Endodermal cell (in vitro differentiated cells): Measurements from ENCODE around the gene GTPBP6. TPM values are rescaled to one million over a fixed set of nuclear protein-coding genes. Genes with fewer than 3 reads are reported as not detected.
A peak's percentile ranks its signal among the peaks of the same experiment; 100 is the strongest.
"Not testable (repeated sequence)": the region's sequence is repeated elsewhere in the genome, so short reads cannot be mapped to it uniquely, and the experiment has no call there.

Experiments
- DNase-seq: peaks from one replicate; pipeline ENCODE4 v3.0.0-alpha.2; 2017
- H3K27ac ChIP-seq: 2 replicates; pipeline ENCODE4 v1.5.1; 2013; ENCODE audit warnings: mild to moderate bottlenecking, low read depth, low read length, moderate library complexity
- H3K27me3 ChIP-seq: 2 replicates; pipeline ENCODE4 v1.6.1; 2013; ENCODE audit warnings: mild to moderate bottlenecking, low read length, moderate library complexity; ENCODE audit not compliant: insufficient read depth, control insufficient read depth, poor library complexity, severe bottlenecking
- H3K36me3 ChIP-seq: 2 replicates; pipeline ENCODE4 v1.7.0; 2013; ENCODE audit warnings: mild to moderate bottlenecking, low read length, moderate library complexity; ENCODE audit not compliant: control insufficient read depth, insufficient read depth
- H3K4me1 ChIP-seq: one replicate; pipeline ENCODE4 v1.7.0; 2013; ENCODE audit warnings: low read length; ENCODE audit not compliant: control insufficient read depth, insufficient read depth
- H3K4me3 ChIP-seq: 2 replicates; pipeline ENCODE4 v1.5.1; 2013; ENCODE audit warnings: mild to moderate bottlenecking, low read length, moderate library complexity
- H3K9ac ChIP-seq: 2 replicates; pipeline ENCODE4 v1.6.1; 2013; ENCODE audit warnings: mild to moderate bottlenecking, low read length, moderate library complexity; ENCODE audit not compliant: poor library complexity, severe bottlenecking; ENCODE audit errors: extremely low read depth
- H3K9me3 ChIP-seq: 2 replicates; pipeline ENCODE4 v1.6.1; 2013; ENCODE audit warnings: mild to moderate bottlenecking, low read length, moderate library complexity; ENCODE audit not compliant: control insufficient read depth
- H3K27ac Mint-ChIP-seq: 2 replicates; pipeline ENCODE4 v1.8.0; 2020; ENCODE audit warnings: mixed read lengths
- H3K27me3 Mint-ChIP-seq: 2 replicates; pipeline ENCODE4 v1.8.0; 2021; ENCODE audit warnings: mild to moderate bottlenecking, mixed read lengths; ENCODE audit not compliant: insufficient read depth
- H3K36me3 Mint-ChIP-seq: 2 replicates; pipeline ENCODE4 v1.8.0; 2020; ENCODE audit warnings: low read depth, mixed read lengths
- H3K4me1 Mint-ChIP-seq: 2 replicates; pipeline ENCODE4 v1.8.0; 2020; ENCODE audit warnings: mixed read lengths
- H3K4me3 Mint-ChIP-seq: 2 replicates; pipeline ENCODE4 v1.8.0; 2020; ENCODE audit warnings: mild to moderate bottlenecking, moderate library complexity, mixed read lengths
- H3K9me3 Mint-ChIP-seq: 2 replicates; pipeline ENCODE4 v1.8.0; 2020; ENCODE audit warnings: mild to moderate bottlenecking, mixed read lengths
- WGBS, 2 experiments: methylation state at CpG; one replicate each; pipeline versions ENCODE4 v1.1.5 to v1.1.7; 2013; ENCODE audit warnings: missing lambda C conversion rate in 2 of 2, mixed read lengths in 1 of 2; ENCODE audit not compliant: insufficient coverage in 1 of 2, insufficient read length in 1 of 2; 5-methylcytosine and 5-hydroxymethylcytosine counted together
- total RNA-seq, 2 donors: library from RNA; stranded (reverse); fragmentation: NEBNext Ultra II Directional in 1 of 2; extraction: Animal tissue kit (Norgen Biotek cat#: 25700) in 1 of 2; gene quantifications; 2 replicates in 1 of 2; 3 replicates in 1 of 2; pipeline ENCODE4 v1.2.1, GENCODE V29; 2021
- TF ChIP-seq, protein P1 (sequence below): fragments of 200-600 bp; sonication (generic); conservative IDR thresholded peaks from 2 replicates; pipeline ENCODE4 v1.5.0; 2021; ENCODE audit warnings: antibody characterized with exemption, mild to moderate bottlenecking

GTPBP6 gene
- total RNA-seq, 2 donors from 2014 or later: 58.8 to 61.0 TPM

DNA sequence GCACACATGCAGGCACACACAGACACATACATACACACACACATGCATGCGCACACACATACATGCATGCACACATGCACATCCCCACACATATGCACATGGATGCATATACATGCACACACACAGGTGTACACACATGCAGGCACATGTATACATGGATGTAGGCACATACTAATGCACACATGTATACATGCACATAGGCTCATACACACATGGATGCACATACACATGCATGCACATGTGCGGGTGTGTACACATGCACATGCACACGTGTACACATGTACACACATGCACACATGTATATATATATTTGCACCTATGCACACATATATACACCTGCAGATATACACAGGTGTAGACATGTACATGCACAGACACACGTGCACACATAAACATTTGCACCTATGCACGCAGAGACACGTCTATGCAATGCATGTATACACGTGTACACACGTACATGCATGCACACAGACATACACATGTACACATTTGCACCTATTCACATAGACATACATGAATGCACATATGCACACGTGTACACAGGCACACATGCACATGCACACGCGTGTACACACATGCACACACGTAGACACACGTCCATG, 33.4 kb downstream of the GTPBP6 start:
- Mint-ChIP-seq H3K36me3 (peaks cover 50% of the 10 kb centered on the region), H3K4me1 (peaks cover 2% of the 10 kb centered on the region)
- no peaks in the 10 kb centered on the region for H3K27me3 ChIP-seq

DNA sequence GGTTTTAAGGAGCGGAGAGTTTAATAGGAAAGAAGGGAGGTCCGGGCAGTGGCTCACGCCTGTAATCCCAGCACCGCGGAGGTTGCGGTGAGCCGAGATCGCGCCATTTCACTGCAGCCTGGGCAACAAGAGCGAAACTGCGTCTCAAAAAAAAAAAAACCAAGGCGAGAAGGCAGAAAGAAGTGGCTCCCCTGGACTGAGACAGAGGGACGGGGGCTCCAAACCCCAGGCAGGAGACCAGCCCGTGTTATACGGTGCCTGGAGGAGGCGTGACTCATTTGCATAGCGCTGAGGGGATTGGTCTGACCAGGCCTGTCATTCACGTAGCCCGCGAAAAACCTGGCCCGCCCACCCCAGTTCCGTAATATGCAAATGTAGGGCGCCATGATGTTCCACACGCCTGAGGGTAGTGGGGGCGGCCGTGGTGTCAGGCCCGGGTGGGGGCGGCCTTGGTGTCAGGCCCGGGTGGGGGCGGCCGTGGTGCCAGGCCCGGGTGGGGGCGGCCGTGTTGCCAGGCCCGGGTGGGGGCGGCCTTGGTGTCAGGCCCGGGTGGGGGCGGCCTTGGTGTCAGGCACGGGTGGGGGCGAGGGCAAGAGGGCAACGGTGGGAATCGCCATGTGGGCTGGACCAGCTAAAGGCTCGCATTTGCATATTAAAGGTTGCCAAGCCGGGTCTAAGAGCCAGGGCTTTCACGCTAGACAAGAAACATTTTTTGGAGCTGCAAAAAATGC, 35.3 kb downstream of the GTPBP6 start:
- peaks cover 40% of the 10 kb centered on the region for H3K36me3 Mint-ChIP-seq
- H3K27ac Mint-ChIP-seq: peak overlapping the region; percentile 98
- no peaks in the 10 kb centered on the region for H3K27me3 Mint-ChIP-seq
- peak overlapping the region; percentile 89 for H3K4me3 ChIP-seq
- H3K27ac ChIP-seq: peak overlapping the region; percentile 87
- TF ChIP-seq, protein P1, sequence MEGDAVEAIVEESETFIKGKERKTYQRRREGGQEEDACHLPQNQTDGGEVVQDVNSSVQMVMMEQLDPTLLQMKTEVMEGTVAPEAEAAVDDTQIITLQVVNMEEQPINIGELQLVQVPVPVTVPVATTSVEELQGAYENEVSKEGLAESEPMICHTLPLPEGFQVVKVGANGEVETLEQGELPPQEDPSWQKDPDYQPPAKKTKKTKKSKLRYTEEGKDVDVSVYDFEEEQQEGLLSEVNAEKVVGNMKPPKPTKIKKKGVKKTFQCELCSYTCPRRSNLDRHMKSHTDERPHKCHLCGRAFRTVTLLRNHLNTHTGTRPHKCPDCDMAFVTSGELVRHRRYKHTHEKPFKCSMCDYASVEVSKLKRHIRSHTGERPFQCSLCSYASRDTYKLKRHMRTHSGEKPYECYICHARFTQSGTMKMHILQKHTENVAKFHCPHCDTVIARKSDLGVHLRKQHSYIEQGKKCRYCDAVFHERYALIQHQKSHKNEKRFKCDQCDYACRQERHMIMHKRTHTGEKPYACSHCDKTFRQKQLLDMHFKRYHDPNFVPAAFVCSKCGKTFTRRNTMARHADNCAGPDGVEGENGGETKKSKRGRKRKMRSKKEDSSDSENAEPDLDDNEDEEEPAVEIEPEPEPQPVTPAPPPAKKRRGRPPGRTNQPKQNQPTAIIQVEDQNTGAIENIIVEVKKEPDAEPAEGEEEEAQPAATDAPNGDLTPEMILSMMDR: no peak
- 10 to 11% methylated on average over 7 to 44 of the region's 45 CpGs for WGBS, 2 experiments
- peak overlapping the region; percentile 81 for H3K4me3 Mint-ChIP-seq
- H3K9ac ChIP-seq: peak overlapping the region; percentile 57
- no peaks in the 10 kb centered on the region for H3K9me3 Mint-ChIP-seq
- H3K36me3 ChIP-seq: peaks cover 38% of the 10 kb centered on the region
- peaks cover 9% of the 10 kb centered on the region for H3K4me1 Mint-ChIP-seq
- no peaks in the 10 kb centered on the region for H3K27me3 ChIP-seq
- no peaks in the 10 kb centered on the region for H3K9me3 ChIP-seq
- H3K4me1 ChIP-seq: peaks cover 4% of the 10 kb centered on the region
- peak; percentile 98 for DNase-seq

More for the DNA sequence above, 33.4 kb downstream of the GTPBP6 start:
- Mint-ChIP-seq H3K4me3 (no peak overlapping the region), H3K9me3 (no peaks in the 10 kb centered on the region), H3K27ac (peak overlapping the region; percentile 35), H3K27me3 (no peaks in the 10 kb centered on the region)
- TF ChIP-seq, protein P1: no peak
- no peak overlapping the region for H3K27ac ChIP-seq
- no peak overlapping the region for H3K4me3 ChIP-seq
- no peaks in the 10 kb centered on the region for H3K9me3 ChIP-seq
- 91 to 98% methylated on average over 9 to 13 of the region's 13 CpGs for WGBS, 2 experiments
- H3K4me1 ChIP-seq: no peaks in the 10 kb centered on the region
- H3K9ac ChIP-seq: no peak overlapping the region
- H3K36me3 ChIP-seq: peaks cover 55% of the 10 kb centered on the region
- no peak for DNase-seq

DNA sequence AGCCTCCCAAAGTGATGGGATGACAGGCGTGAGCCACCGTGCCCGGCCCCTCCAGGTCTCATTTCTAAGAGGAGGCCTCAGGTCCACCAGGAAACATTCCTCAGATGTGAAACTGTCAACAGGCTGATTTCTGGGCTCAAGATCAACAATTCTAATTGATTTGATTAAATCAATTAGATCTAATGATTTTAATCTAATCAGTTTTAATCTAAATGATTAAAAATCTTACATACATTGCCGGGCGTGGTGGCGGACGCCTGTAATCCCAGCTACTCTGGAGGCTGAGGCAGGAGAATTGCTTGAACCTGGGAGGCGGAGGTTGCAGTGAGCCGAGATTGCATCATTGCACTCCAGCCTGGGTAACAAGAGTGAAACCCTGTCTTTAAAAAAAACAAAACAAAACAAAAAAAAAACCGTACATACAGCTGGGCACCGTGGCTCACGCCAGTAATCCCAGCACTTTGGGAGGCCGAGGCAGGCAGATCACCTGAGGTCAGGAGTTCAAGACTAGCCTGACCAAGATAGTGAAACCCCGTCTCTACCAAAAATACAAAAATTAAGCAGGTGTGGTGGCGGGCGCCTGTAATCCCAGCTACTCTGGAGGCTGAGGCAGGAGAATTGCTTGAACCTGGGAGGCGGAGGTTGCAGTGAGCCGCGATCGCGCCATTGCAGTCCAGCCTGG, 36.5 kb downstream of the GTPBP6 start:
- Histone ChIP-seq H3K36me3 (peaks cover 31% of the 10 kb centered on the region), H3K4me3 (peak overlapping the region; percentile 89), H3K9ac (peak overlapping the region; percentile 74)
- H3K27ac ChIP-seq, H3K4me1 Mint-ChIP-seq, H3K27me3 ChIP-seq, H3K9me3 Mint-ChIP-seq, H3K27me3 Mint-ChIP-seq, DNase-seq, H3K4me1 ChIP-seq, H3K9me3 ChIP-seq: not testable (repeated sequence)
- Mint-ChIP-seq H3K4me3 (peak overlapping the region; percentile 81), H3K36me3 (peaks cover 36% of the 10 kb centered on the region), H3K27ac (peak overlapping the region; percentile 96)
- 78 to 84% methylated on average over 12 to 21 of the region's 21 CpGs for WGBS, 2 experiments
